ENCODE results near the gene POLR3E. TPM values are rescaled to one million over a fixed set of nuclear protein-coding genes. Genes with fewer than 3 reads are reported as not detected.
"Not testable (repeated sequence)": the region's sequence is repeated elsewhere in the genome, so short reads cannot be mapped to it uniquely, and the experiment has no call there.

POLR3E gene
- total RNA-seq, 1 donor from 2014 or later, result 43.7 TPM

DNA sequence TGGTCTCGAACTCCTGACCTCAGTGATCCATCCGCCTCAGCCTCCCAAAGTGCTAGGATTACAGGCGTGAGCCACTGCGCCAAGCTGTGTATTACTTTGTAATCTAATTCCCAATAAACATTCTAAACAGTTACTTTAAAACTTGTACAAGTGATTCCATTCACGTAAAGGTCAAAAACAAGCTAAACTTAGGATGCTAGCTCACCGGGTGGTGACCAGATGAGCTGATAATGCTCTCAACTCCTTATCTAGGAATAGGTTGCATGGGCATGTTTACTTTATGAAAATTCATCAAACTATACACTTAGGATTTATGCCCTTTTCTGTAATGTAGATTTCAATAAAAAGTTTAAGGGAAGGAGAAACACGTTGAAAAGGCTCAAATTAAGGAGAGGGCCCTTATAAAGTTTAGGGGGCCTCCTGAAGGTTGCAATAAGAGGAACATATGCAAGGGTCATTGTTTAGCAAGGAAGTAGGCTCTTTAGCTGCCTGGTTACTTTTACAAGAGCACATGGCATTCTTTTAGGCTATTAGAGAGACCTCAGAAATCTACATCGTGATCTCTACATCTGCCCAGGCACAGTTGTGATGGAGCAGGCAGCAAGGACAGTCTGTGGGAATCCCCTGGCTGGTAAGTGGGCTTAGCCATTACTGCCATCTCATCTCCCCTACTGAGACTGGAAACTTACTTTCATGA, 63.9 kb downstream of the POLR3E start:
- no peak for DNase-seq (ENCODE audit: low spot score)

DNA sequence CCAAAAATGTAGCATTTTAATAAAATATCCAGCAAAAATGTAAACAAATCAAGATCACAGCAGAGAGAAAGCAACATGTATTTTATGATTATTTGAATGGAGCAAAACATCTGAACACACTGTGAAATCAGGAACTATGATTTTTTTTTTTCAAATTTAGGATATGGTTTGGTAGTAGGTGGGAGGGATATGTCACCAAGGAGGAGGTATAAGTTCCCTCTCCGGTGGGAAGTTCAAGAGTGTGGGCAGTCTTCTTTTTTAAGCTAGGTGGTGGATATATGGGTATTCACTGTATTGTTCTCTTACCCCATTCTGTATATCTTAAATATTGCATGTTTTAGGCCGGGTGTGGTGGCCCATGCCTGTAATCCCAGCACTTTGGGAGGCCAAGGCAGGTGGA, 67.0 kb downstream of the POLR3E start:
- DNase-seq (ENCODE audit: low spot score), result no peak

DNA sequence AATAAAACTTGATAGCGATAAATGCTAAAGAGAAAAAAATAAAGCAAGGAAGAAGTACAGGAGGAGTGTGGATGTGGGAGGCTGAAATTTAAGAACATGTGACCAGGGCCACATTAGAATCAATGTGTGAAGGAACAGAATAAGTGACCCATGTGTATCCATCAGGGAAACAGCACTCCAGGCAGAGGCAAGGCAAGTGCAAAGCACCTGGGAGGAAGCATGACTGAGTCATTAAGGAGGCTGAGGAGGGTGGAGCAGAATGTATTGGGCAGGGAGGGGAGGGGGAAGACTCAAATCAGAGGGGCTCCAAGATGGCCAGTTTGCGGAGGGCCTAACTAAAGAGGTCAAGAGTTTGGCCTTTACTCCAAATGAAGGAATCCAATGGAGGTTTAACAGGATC, 69.2 kb downstream of the POLR3E start:
- DNase-seq (ENCODE audit: low spot score), result no peak

DNA sequence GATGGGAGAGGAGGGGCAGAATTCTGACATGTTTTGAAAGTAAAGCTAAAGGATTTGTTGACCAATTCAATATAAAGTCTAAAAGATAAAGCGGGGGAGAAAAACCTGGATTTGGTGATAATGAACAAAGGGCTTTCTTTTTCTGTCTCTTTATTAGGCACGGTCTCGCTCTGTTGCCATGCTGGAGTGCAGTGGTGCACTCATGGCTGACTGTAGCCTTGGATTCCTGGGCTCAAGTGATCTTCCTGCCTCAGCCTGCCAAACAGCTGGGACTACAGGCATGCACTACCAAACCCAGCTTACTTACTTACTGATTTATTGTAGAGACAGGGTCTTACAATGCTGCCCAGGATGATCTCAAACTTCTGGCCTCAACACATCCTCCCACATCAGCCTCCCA, 69.7 kb downstream of the POLR3E start:
- DNase-seq (ENCODE audit: low spot score), result no peak

DNA sequence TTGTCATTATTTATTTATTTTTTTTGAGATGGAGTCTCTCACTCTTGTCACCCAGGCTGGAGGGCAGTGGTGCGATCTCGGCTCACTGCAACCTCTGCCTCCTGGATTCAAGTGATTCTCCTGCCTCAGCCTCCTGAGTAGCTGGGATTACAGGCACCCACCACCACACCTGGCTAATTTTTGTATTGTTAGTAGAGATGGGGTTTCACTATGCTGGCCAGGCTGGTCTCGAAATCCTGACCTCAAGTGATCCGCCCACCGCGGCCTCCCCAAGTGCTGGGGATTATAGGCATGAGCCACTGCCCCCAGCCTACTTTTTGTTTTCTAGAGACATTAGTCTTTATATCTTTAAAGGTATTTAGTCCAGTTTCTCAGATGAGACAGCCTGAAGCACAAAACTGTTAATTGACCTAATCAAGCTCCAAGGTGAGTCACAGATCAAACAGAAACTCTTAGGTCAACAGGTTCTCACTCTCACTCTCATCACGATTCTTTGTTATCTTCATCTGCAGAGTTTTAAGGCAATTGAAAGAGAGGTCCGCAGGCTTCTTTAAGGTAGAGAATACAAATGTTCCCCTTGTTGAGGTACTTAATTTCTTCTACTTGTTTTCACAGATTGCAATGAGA, 71.1 kb downstream of the POLR3E start:
- DNase-seq (ENCODE audit: low spot score), result not testable (repeated sequence)

DNA sequence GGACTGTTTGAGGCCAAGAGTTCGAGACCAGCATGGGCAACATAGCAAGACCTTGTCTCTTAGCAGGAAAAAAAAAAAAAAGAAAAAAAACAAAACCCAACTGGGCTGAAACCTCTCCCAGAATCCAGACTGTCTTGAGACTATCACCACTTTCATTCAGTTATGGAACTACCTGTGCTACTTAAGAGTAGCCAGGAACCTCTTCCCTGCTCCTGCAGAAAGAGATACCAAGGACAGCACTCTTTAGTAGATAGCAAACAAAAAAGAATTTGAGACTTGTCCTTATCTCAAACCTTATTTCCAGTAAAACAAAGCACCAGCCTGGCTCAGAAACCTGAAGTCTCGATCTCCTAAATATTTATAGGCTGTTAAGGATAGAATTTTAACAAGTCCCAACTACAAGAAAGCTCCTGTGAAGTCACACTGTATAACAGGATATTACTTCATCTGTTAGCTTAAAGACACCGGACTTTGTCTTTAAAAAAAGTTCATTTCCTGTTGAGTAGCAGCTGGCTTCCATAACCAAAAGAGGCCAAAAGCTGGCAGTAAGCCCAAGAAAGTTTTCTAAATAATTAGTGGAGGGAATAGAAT, 72.1 kb downstream of the POLR3E start:
- no peak for DNase-seq (ENCODE audit: low spot score)

DNA sequence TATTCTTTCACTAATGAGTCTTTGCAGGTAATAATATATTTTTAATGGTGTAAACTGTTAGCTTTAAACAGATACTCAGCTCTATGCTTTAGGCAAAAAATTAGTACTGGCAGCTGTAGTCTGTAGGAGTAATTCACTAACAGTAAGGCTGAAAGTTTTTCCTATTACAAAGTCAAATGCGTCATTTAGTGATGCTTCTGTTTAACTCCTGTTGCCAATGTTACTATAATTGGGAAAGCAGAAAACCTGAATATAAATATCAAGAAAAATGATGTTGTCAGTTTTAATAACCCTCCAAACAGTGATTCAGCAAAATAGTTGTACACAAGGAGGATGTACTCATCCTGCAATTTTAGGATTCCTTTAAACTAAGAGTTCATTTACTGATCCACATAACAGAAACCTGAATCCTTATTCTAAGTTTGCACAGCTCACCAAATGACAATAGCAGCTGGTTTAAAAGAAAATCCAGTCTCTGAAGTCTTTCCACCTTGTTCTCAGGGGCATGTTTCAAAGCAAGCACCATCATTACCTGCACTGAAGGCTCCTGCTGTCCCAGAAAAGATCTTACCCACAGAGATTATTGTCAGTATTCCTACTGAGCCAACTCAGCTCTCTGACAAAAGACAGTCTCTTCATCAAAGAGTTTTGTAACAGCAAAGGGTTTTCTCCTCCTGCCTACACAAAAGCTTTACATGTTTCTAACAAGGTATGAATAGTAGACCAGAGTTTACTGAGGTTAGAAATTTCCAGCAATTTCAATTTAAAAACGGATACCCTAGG, 73.0 kb downstream of the POLR3E start:
- DNase-seq (ENCODE audit: low spot score), result no peak

DNA sequence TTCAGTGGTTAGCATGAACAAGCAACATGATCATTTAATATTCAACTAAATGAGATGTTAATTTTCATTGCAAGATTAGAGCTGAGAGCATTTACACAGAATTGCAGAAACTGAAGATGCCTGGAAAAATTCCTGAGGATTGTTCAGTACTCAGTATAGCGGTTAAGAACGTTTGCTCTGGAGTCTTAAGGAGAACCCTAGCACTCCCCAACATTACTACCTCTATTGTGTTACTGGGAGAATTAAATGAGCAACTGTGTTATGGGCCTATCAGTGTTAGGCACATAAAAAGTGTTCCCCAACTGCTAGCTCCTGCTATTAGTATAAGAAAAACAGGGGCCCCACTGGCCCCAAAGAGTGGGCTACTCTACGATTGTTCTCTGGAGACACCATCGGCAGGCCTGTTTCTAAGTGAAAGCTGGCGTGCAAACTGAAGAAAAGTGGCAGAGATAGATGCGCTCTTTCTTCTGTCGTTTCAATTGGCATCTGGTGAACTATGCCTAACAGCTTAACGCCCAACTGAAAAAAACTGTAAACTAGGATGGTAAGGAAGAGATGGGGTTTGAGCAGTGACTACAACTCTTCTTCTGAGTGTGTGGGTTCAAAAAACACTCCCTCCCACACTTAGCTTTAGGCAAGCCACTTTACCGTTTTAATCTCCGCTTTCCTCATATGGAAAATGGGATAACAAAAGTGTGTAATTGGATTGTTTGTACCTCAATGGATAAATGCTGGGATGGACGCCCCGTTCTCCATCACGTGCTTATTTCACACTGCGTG, 75.9 kb downstream of the POLR3E start:
- no peak for DNase-seq (ENCODE audit: low spot score)

DNA sequence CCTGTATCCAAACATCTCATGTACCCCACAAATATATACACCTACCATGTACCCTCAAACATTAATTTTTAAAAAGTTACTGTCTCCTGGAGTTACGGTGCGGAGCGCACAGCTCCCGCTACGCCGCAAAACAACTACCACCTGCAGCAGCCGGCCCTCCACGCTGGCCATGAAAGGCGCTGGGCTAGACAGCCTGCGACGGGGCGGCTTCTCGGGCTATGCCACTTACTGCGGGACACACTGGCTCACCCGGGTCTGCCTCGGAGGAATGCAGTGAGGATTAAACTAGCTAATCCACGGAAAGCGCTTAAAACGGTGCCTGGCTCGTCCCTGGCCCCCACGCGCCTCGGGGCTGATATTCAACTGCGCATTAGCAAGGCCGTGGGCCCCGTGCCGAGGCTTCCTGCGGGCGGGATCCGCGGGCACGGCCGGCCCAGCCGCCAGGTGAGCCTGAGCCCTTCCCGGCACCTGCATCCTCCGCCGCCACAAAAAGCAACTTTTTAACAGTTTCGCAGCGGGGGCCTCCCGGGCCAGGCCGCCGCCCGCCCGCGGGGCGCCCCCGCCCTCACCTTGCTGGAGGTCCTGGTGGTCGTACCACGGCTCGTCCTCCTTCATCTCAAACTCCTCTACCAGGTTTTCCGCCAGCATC, 76.6 kb downstream of the POLR3E start:
- DNase-seq (ENCODE audit: low spot score), result peak; percentile 31

DNA sequence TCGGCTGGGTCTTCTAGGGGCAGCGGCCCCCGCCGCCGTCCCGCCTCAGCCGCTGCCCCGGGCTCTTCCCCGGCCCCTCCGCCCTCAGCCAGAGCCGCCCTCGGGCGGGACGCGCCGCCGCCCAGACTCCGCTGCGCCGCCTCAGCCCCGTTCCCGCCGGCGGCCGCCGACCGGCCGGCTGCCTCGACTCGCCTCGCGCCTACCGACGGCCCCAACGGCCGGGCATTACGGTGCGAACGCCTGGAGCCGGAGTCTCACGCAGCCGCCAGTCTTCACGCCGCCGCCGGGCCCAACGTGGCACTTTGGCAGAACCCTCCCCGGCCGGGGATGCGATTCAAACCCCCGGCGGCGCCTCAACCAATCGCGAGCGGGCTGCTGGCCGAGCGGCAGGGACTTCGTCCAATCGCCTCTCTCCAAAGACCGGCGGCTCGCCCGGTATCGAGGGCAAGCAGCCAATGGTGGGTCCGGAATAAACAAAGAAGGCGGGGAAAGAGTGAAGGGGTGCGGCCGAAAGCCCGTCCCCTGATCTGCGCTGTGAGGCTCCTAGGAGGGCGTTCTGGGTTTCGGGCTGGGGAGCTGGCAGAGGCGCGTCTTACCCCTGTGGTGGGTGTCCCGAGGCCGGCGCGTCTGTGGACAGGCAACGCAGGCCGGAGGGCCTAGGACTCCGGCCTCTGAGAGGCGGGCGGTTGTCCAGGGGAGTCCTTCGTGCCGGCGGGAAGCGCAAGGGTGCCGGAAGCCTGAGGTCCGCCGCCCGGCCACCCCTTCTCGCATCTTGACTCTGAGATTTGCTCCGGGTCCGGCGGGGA, 77.3 kb downstream of the POLR3E start, which contains the start of gene CDR2:
Gene CDR2 (minus strand): TSS at position 309 of the 806 bp plus-strand sequence. CDS start 310 bp downstream, outside the sequence.
- DNase-seq (ENCODE audit: low spot score), result peak; percentile 99

DNA sequence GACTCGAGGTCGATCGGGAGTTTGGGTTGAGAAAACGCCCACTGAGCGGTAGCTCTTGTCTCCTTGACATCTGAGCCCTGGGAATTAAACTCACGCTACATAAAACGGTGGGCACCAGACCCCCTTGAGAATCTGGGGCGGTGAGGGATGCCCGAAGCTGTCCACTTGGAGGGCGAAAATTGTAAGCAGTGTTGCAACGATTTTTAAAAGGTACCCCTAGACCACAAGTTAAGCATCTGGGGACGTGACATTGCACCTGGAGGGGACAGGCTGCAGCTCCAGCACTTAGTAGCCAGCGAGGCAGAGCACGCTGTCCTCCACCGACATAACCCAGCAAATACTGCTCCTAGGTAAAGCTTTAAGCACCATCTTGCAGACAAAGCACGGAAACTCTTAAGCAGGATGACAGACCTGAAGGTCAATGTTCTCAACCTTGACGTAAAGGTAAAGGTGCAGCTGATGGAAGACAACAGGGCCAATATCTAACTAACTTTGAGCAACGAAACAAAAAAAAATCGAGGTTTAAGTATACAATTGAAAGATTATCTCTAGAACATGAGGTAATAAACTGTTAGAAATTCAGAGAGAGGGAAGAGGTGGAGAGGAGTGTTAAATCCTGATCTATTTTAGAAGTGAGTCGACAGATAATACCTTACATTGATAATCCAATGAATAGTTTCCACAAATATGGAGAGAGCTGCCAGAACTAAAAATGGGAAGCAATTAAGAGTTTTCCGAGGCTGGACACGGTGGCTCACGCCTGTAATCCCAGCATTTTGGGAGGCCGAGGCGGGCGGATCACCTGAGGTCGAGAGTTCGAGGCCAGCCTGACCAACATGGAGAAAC, 78.1 kb downstream of the POLR3E start:
- no peak for DNase-seq (ENCODE audit: low spot score)

DNA sequence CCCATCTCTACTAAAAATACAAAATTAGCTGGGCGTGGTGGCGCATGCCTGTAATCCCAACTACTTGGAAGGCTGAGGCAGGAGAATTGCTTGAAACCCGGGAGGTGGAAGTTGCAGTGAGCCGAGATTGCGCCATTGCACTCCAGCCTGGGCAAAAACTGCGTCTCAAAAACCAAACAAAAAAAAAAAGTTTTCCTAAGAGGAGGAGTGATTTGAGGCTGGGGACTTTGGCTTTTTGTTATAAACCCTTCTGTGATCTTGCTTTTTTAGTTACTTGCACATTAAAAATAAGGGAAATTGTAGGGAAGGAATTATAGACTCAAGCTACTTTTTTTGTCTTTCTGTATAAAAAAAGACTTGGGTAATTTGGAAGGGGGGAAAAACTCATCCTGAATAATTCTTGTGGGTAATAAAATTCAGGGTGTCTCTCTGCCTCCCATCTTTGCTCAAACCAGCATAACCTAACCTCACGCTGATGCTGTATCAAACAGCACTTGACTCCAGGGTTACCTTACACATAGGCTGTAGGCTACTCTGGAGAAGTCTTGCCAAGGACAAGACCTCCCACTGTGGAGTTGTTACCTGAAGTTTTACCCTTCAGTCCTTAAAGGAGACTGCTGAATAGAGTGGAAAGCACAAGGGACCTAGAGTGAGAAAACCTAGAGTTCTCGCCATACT, 78.9 kb downstream of the POLR3E start:
- no peak for DNase-seq (ENCODE audit: low spot score)

DNA sequence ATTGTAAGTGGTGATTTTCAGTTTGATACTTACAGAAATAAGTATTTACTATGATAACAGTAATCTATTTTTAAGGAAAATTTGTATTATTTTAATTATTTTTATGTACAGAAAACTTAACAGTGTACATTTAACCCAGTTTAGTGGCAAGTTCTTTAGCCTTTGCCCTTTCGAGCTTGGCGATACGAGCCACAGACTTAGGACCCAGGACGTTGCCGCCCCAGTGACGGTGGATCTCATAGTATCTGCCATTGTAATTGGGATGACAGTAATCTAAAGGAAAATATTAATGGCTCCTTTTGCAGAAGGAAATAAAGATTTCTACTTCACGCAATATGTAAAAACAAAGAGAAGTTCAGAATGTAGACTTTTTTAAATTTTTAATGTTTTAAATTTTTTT, 82.4 kb downstream of the POLR3E start:
- DNase-seq (ENCODE audit: low spot score), result no peak

DNA sequence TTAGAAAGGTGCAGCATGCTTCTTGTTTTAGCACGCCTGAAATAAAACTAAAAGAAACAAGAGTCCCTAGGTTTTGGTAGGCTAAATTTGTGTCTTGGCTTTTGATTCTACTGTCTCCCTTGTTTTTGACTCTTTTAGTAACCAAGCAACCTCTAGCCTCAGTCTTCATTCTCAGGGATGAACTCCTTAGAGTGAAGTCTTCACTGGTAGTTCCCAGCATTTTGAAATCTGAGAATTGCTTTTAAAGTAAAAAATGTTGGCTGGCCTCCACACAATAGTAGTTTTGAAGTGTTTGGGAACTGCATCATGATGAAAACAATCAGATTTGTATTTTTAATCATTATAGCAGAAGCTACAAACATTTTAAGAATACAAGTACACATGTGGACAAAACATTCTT, 83.3 kb downstream of the POLR3E start:
- DNase-seq (ENCODE audit: low spot score), result no peak

DNA sequence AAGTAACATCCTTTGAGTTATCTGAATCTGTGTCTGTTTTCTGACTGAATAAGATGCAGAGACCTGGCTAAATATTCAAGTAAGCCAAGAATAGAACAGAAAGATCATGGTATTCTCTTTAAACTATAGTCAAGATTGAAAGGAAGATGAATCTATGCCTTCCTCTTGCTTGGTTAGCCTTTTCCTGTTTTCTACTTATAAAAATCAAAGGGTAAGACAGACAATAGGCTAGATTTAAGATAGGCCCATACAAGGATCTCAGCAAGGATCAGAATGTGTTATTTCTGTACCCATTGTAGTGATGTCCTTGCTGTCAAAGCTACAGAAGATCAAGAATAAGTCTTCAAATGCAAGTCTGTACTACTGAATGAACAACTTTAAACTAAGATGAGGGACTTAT, 84.2 kb downstream of the POLR3E start:
- DNase-seq (ENCODE audit: low spot score), result no peak

DNA sequence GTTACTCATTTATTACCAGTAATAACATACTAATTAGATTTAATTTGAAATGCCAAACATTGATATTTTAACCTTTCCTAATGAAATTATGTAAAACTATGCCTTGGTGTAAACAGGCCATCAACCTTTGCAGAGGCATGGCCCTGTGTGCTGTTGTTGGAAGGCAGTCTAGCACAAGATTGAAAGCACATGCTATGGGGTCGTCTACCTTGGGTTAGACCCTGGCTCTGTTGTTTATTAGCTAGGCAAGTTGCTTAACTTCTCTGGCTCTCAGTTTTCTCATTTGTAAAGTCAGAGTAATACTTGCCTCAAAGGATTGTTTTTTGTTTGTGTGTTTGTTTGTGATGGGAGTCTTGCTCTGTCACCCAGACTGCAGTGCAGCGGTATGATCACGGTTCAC, 86.6 kb downstream of the POLR3E start:
- DNase-seq (ENCODE audit: low spot score), result no peak
